Activated CD4-positive, alpha-beta T cell treated with anti-CD3 and anti-CD28 coated beads, Interleukin-2, amount 10 ng/mL, durations not matched to agents 7 days and 5 days (primary cell): ENCODE results near the gene PRADC1. TPM values are rescaled to one million over a fixed set of nuclear protein-coding genes. Genes with fewer than 3 reads are reported as not detected.

Experiments used
- CTCF ChIA-PET: fragments of 350-600 bp; sonication (Branson Sonifier 250); formaldehyde crosslinking; loops from one replicate; lab custom pipeline; 2021; ENCODE audit warnings: antibody characterized with exemption; lab: Charles Lee
- POLR2A ChIA-PET: fragments of 350-600 bp; sonication (Branson Sonifier 250); formaldehyde crosslinking; loops from one replicate; lab custom pipeline; 2021; ENCODE audit warnings: antibody characterized with exemption; lab: Charles Lee
- DNase-seq: peaks from one replicate; pipeline ENCODE4 v3.0.0-alpha.2; 2020
- H3K27ac Mint-ChIP-seq: one replicate; pipeline ENCODE4 v1.8.0; 2021; ENCODE audit warnings: mild to moderate bottlenecking, moderate library complexity, mixed read lengths
- H3K27me3 Mint-ChIP-seq: one replicate; pipeline ENCODE4 v1.8.0; 2021; ENCODE audit warnings: mixed read lengths
- H3K36me3 Mint-ChIP-seq: one replicate; pipeline ENCODE4 v1.8.0; 2021; ENCODE audit warnings: low read depth, mixed read lengths
- H3K4me1 Mint-ChIP-seq: one replicate; pipeline ENCODE4 v1.8.0; 2021; ENCODE audit warnings: mixed read lengths
- H3K4me3 Mint-ChIP-seq: one replicate; pipeline ENCODE4 v1.8.0; 2021; ENCODE audit warnings: mild to moderate bottlenecking, moderate library complexity, mixed read lengths
- H3K9me3 Mint-ChIP-seq: one replicate; pipeline ENCODE4 v1.8.0; 2021; ENCODE audit warnings: mixed read lengths
- total RNA-seq, 2 experiments: library from RNA; stranded (reverse); gene quantifications; one replicate each; pipeline ENCODE4 v1.2.3, GENCODE V29; 2021

Gene PRADC1
- total RNA-seq = 10 to 100 TPM; 12.5 to 13.7 TPM

GRCh38 chr2:73233154-73233931 is at the start of gene PRADC1:
Gene PRADC1, minus strand, starts transcription at chr2:73233239. Its CDS starts 79 bp downstream, at chr2:73233160.
- Mint-ChIP-seq H3K36me3 (peaks cover 12% of the 10 kb centered on the region), H3K27ac (peak within 1 kb of the TSS; percentile 93), H3K27me3 (no peaks in the 10 kb centered on the region), H3K4me1 (peaks cover 37% of the 10 kb centered on the region), H3K4me3 (peak within 1 kb of the TSS; percentile 89), H3K9me3 (no peaks in the 10 kb centered on the region)
- peak; percentile 98 for DNase-seq
- ChIA-PET CTCF (interaction anchor here (0.5 to 9.1 kb wide), 10 partner anchors 10 to 765 kb away, joined by 3 to 45 read pairs (median 4); partner anchors contain the start of gene SMYD5), POLR2A (interaction anchor here (0.6 to 1.0 kb wide), 3 partner anchors 18 to 152 kb away, joined by 3 to 4 read pairs (median 4); partner anchors contain the start of gene ALMS1)

- no peak overlapping the region for H3K4me3 Mint-ChIP-seq
- H3K27ac Mint-ChIP-seq = no peak overlapping the region
- CTCF ChIA-PET = no interaction called here
- POLR2A ChIA-PET = no interaction called here
- peaks cover 20% of the 10 kb centered on the region for H3K4me1 Mint-ChIP-seq
- no peak for DNase-seq
- no peaks in the 10 kb centered on the region for H3K27me3 Mint-ChIP-seq
- no peaks in the 10 kb centered on the region for H3K9me3 Mint-ChIP-seq
- peaks cover 3% of the 10 kb centered on the region for H3K36me3 Mint-ChIP-seq
Observed at GRCh38 chr2:73281244-73281643, 48.2 kb upstream of the PRADC1 start.

GRCh38 chr2:73279852-73280251 is 46.8 kb upstream of the PRADC1 start:
- Mint-ChIP-seq H3K36me3 (peaks cover 3% of the 10 kb centered on the region), H3K9me3 (no peaks in the 10 kb centered on the region), H3K4me1 (peaks cover 11% of the 10 kb centered on the region), H3K27me3 (no peaks in the 10 kb centered on the region), H3K27ac (no peak overlapping the region), H3K4me3 (no peak overlapping the region)
- DNase-seq = no peak
- ChIA-PET POLR2A (no interaction called here), CTCF (interaction anchor here (0.6 to 2.2 kb wide), 2 partner anchors 10 to 381 kb away, joined by 4 to 12 read pairs; no protein-coding TSS in a partner anchor)

GRCh38 chr2:73272270-73272669 is 39.2 kb upstream of the PRADC1 start:
- Mint-ChIP-seq H3K4me3 (no peak overlapping the region), H3K4me1 (peaks cover 16% of the 10 kb centered on the region), H3K27ac (no peak overlapping the region), H3K9me3 (no peaks in the 10 kb centered on the region), H3K27me3 (no peaks in the 10 kb centered on the region), H3K36me3 (peaks cover 13% of the 10 kb centered on the region)
- POLR2A ChIA-PET = no interaction called here
- CTCF ChIA-PET = interaction anchor here (2.3 kb wide), 1 partner anchor 10 kb away, joined by 5 read pairs; no protein-coding TSS in a partner anchor
- DNase-seq = no peak

- peaks cover 15% of the 10 kb centered on the region for H3K36me3 Mint-ChIP-seq
- H3K27me3 Mint-ChIP-seq = no peaks in the 10 kb centered on the region
- DNase-seq = no peak
- peak overlapping the region; percentile 62 for H3K4me3 Mint-ChIP-seq
- peak overlapping the region; percentile 50 for H3K27ac Mint-ChIP-seq
- CTCF ChIA-PET = interaction anchor here (1.3 kb wide), 1 partner anchor 20 kb away, joined by 3 read pairs; no protein-coding TSS in a partner anchor
- peaks cover 22% of the 10 kb centered on the region for H3K4me1 Mint-ChIP-seq
- H3K9me3 Mint-ChIP-seq = no peaks in the 10 kb centered on the region
- POLR2A ChIA-PET = no interaction called here
Observed at GRCh38 chr2:73269686-73270465, 36.8 kb upstream of the PRADC1 start.

GRCh38 chr2:73268830-73269685 is 36.0 kb upstream of the PRADC1 start:
- H3K4me1 Mint-ChIP-seq = peaks cover 22% of the 10 kb centered on the region
- H3K9me3 Mint-ChIP-seq = no peaks in the 10 kb centered on the region
- DNase-seq = peak; percentile 83
- peaks cover 15% of the 10 kb centered on the region for H3K36me3 Mint-ChIP-seq
- POLR2A ChIA-PET = no interaction called here
- peak overlapping the region; percentile 23 for H3K4me3 Mint-ChIP-seq
- CTCF ChIA-PET = interaction anchor here (0.9 to 1.7 kb wide), 2 partner anchors 12 to 16 kb away, joined by 4 read pairs; partner anchors contain the start of gene FBXO41
- no peak overlapping the region for H3K27ac Mint-ChIP-seq
- no peaks in the 10 kb centered on the region for H3K27me3 Mint-ChIP-seq

GRCh38 chr2:73268366-73268829 is 35.4 kb upstream of the PRADC1 start:
- H3K4me3 Mint-ChIP-seq = peak overlapping the region; percentile 14
- POLR2A ChIA-PET = no interaction called here
- no peak overlapping the region for H3K27ac Mint-ChIP-seq
- H3K36me3 Mint-ChIP-seq = peaks cover 15% of the 10 kb centered on the region
- no peaks in the 10 kb centered on the region for H3K27me3 Mint-ChIP-seq
- CTCF ChIA-PET = interaction anchor here (0.9 to 1.7 kb wide), 2 partner anchors 12 to 17 kb away, joined by 4 read pairs; partner anchors contain the start of gene FBXO41
- H3K4me1 Mint-ChIP-seq = peaks cover 22% of the 10 kb centered on the region
- H3K9me3 Mint-ChIP-seq = no peaks in the 10 kb centered on the region
- no peak for DNase-seq

- no peak overlapping the region for H3K27ac Mint-ChIP-seq
- no peak overlapping the region for H3K4me3 Mint-ChIP-seq
- DNase-seq = no peak
- POLR2A ChIA-PET = no interaction called here
- peaks cover 17% of the 10 kb centered on the region for H3K36me3 Mint-ChIP-seq
- H3K4me1 Mint-ChIP-seq = peaks cover 22% of the 10 kb centered on the region
- no peaks in the 10 kb centered on the region for H3K9me3 Mint-ChIP-seq
- CTCF ChIA-PET = no interaction called here
- H3K27me3 Mint-ChIP-seq = no peaks in the 10 kb centered on the region
Observed at GRCh38 chr2:73267008-73267407, 34.0 kb upstream of the PRADC1 start.

- ChIA-PET POLR2A (no interaction called here), CTCF (no interaction called here)
- Mint-ChIP-seq H3K27ac (no peak overlapping the region), H3K27me3 (no peaks in the 10 kb centered on the region), H3K4me1 (peaks cover 22% of the 10 kb centered on the region), H3K9me3 (no peaks in the 10 kb centered on the region), H3K36me3 (peaks cover 17% of the 10 kb centered on the region), H3K4me3 (no peak overlapping the region)
- no peak for DNase-seq
Observed at GRCh38 chr2:73266061-73266901, 33.2 kb upstream of the PRADC1 start.

GRCh38 chr2:73265298-73266060 is 32.4 kb upstream of the PRADC1 start:
- Mint-ChIP-seq H3K36me3 (peaks cover 15% of the 10 kb centered on the region), H3K4me3 (no peak overlapping the region), H3K27me3 (no peaks in the 10 kb centered on the region), H3K9me3 (no peaks in the 10 kb centered on the region), H3K4me1 (peaks cover 22% of the 10 kb centered on the region), H3K27ac (peak overlapping the region; percentile 63)
- CTCF ChIA-PET = no interaction called here
- no peak for DNase-seq
- POLR2A ChIA-PET = no interaction called here

GRCh38 chr2:73264783-73265182 is 31.7 kb upstream of the PRADC1 start:
- Mint-ChIP-seq H3K27ac (no peak overlapping the region), H3K9me3 (no peaks in the 10 kb centered on the region), H3K4me3 (no peak overlapping the region), H3K36me3 (peaks cover 15% of the 10 kb centered on the region), H3K4me1 (peaks cover 17% of the 10 kb centered on the region), H3K27me3 (no peaks in the 10 kb centered on the region)
- ChIA-PET POLR2A (no interaction called here), CTCF (no interaction called here)
- DNase-seq = no peak
